GM23338 (cell line): ENCODE measurements around the gene CAMTA1. TPM values are rescaled to one million over a fixed set of nuclear protein-coding genes. Genes with fewer than 3 reads are reported as not detected.
A peak's percentile ranks its signal among the peaks of the same experiment; 100 is the strongest.

ENCODE experiments used
- ATAC-seq: fragments of 200-7000 bp; cut with Tn5 transposase; 3 replicates; pipeline ENCODE4 v1.9.1; 2020
- DNase-seq: peaks from one replicate; pipeline ENCODE4 v3.0.0-alpha.2; 2015; ENCODE audit warnings: low spot score
- H2AFZ ChIP-seq: fragments of 200-600 bp; sonication (generic); 2 replicates; pipeline ENCODE4 v1.8.0; 2016; ENCODE audit warnings: antibody characterized with exemption, mild to moderate bottlenecking, moderate library complexity
- H3F3A ChIP-seq: fragments of 200-600 bp; sonication (generic); replicated peaks from 2 replicates; pipeline ENCODE4 v1.8.0; 2017; ENCODE audit warnings: antibody characterized with exemption, mixed run types, low read depth
- H3K27ac ChIP-seq: fragments of 200-600 bp; sonication (generic); 2 replicates; pipeline ENCODE4 v1.6.1; 2016; ENCODE audit warnings: low read depth
- H3K27me3 ChIP-seq: fragments of 200-600 bp; sonication (generic); 2 replicates; pipeline ENCODE4 v1.8.0; 2016; ENCODE audit warnings: mild to moderate bottlenecking, mixed run types, moderate library complexity; ENCODE audit not compliant: insufficient read depth
- H3K36me3 ChIP-seq: fragments of 200-600 bp; sonication (generic); 2 replicates; pipeline ENCODE4 v1.8.0; 2016; ENCODE audit warnings: mild to moderate bottlenecking; ENCODE audit not compliant: insufficient read depth
- H3K4me1 ChIP-seq: fragments of 200-600 bp; sonication (generic); 2 replicates; pipeline ENCODE4 v1.8.0; 2016; ENCODE audit warnings: mild to moderate bottlenecking, moderate library complexity; ENCODE audit not compliant: insufficient read depth
- H3K4me2 ChIP-seq: fragments of 200-600 bp; sonication (generic); 2 replicates; pipeline ENCODE4 v1.7.1; 2017; ENCODE audit warnings: mixed run types
- H3K4me3 ChIP-seq: fragments of 200-600 bp; sonication (generic); 2 replicates; pipeline ENCODE4 v1.6.1; 2016; ENCODE audit warnings: mixed run types
- H3K79me2 ChIP-seq: fragments of 200-600 bp; sonication (generic); replicated peaks from 2 replicates; pipeline ENCODE4 v1.8.0; 2017; ENCODE audit warnings: mild to moderate bottlenecking; ENCODE audit not compliant: insufficient read depth
- H3K9me2 ChIP-seq: fragments of 200-600 bp; sonication (generic); 2 replicates; pipeline ENCODE4 v1.8.0; 2017; ENCODE audit not compliant: insufficient read depth
- H4K20me1 ChIP-seq: fragments of 200-600 bp; sonication (generic); replicated peaks from 2 replicates; pipeline ENCODE4 v1.8.0; 2017; ENCODE audit warnings: mild to moderate bottlenecking; ENCODE audit not compliant: insufficient read depth
- H3K27ac Mint-ChIP-seq: 2 replicates; pipeline ENCODE4 v1.8.0; 2020; ENCODE audit warnings: inconsistent platforms, mild to moderate bottlenecking, moderate library complexity, mixed read lengths
- H3K27me3 Mint-ChIP-seq: 3 replicates; pipeline ENCODE4 v1.8.0; 2022; ENCODE audit warnings: low read depth, mild to moderate bottlenecking, moderate library complexity, mixed read lengths, inconsistent platforms; ENCODE audit not compliant: insufficient read depth, poor library complexity
- H3K36me3 Mint-ChIP-seq: 3 replicates; pipeline ENCODE4 v1.8.0; 2021; ENCODE audit warnings: low read depth, mild to moderate bottlenecking, inconsistent platforms, moderate library complexity, mixed read lengths
- H3K4me1 Mint-ChIP-seq: 3 replicates; pipeline ENCODE4 v1.8.0; 2020; ENCODE audit warnings: mild to moderate bottlenecking, inconsistent platforms, mixed read lengths
- H3K4me3 Mint-ChIP-seq: 3 replicates; pipeline ENCODE4 v1.8.0; 2021; ENCODE audit warnings: moderate library complexity, mild to moderate bottlenecking, inconsistent platforms, mixed read lengths
- H3K9me3 Mint-ChIP-seq: 3 replicates; pipeline ENCODE4 v1.8.0; 2020; ENCODE audit warnings: moderate library complexity, mild to moderate bottlenecking, inconsistent platforms, mixed read lengths
- CREB1 ChIP-seq: fragments of 250-450 bp; sonication (Bioruptor Pico); IDR thresholded peaks from 2 replicates; pipeline ENCODE4 v1.5.0; 2020; ENCODE audit warnings: low read depth, mild to moderate bottlenecking, moderate library complexity
- EZH2phosphoT487 ChIP-seq: fragments of 200-600 bp; sonication (generic); IDR thresholded peaks from one replicate; pipeline ENCODE4 v1.8.1; 2018; ENCODE audit warnings: antibody characterized with exemption; ENCODE audit not compliant: unreplicated experiment
- POLR2AphosphoS5 ChIP-seq: IDR thresholded peaks from 2 replicates; pipeline ENCODE4 v1.6.1; 2016; ENCODE audit warnings: antibody characterized with exemption, low read depth
- STAT1 ChIP-seq: IDR thresholded peaks from one replicate; pipeline ENCODE4 v1.6.1; 2016; ENCODE audit warnings: antibody characterized with exemption; ENCODE audit not compliant: unreplicated experiment
- ZNF331 ChIP-seq: fragments of 250-450 bp; sonication (Bioruptor Pico); IDR thresholded peaks from 2 replicates; pipeline ENCODE4 v1.5.0; 2020; ENCODE audit warnings: low read depth, mild to moderate bottlenecking, moderate library complexity
- polyA plus RNA-seq: library from polyadenylated mRNA; unstranded; fragments of >200 nt; fragmentation: Nextera tagmentation; extraction: Ambion mirVana; gene quantifications from 2 replicates; pipeline ENCODE4 v1.2.1, GENCODE V29; 2016
- total RNA-seq: library from RNA; depleted of rRNA; stranded (reverse); fragments of >200 nt; shearing (Covaris generic); gene quantifications from 2 replicates; pipeline ENCODE4 v1.2.3, GENCODE V29; 2014
- TF ChIP-seq, protein P1 (sequence below), 2 experiments: fragments of 200-600 bp in 1 of 2; sonication (generic) in 1 of 2; conservative IDR thresholded peaks; 2 replicates each; pipeline versions ENCODE4 v1.5.1 to v1.6.1; 2016 to 2017; ENCODE audit warnings: antibody characterized with exemption in 2 of 2, low read depth in 2 of 2, mild to moderate bottlenecking in 2 of 2, moderate library complexity in 1 of 2
- TF ChIP-seq, protein P2 (sequence below): IDR thresholded peaks from one replicate; pipeline ENCODE4 v1.6.1; 2018; ENCODE audit warnings: antibody characterized with exemption; ENCODE audit not compliant: unreplicated experiment
- TF ChIP-seq, protein P3 (sequence below): IDR thresholded peaks from 2 replicates; pipeline ENCODE4 v1.6.1; 2016; ENCODE audit warnings: antibody characterized with exemption

Gene CAMTA1
- total and polyA plus RNA-seq, 2 experiments from 2014 or later: 115 to 519 TPM

DNA sequence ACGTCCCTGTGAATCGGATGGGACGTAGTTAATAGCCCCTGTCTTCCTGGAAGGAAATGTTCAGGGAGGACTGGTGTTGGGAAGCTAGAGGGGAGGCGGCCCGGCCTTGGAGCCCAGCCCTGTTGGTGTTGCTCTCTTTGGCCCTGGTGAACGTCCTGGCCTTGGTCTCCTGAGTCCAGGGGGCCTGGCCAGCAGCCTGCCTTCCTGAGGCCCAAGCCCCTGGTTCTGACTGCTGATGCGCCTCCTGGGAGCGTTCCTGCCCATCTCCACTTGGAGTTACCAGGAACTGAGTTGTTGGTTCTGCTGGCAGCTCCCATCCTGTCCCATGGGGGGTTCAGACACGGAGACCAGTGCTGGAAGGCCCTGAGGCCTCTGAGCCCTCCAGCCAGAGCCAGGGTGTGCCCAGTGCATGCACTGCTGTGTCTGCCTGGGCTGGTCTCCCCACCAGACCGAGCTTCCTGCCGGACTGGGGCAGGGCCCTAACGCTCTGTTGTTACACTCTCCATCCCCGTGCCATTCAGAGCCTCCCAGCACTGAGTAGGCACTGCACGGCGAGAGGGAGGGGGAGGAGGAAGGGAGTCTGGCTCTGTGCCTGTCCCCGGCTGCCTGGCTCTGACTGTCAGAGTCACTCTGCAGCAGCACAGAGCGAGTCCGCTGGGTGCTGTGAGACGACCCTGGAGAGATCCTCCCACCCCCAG, 603.4 kb downstream of the CAMTA1 start (continued):
- TF ChIP-seq, protein P1, sequence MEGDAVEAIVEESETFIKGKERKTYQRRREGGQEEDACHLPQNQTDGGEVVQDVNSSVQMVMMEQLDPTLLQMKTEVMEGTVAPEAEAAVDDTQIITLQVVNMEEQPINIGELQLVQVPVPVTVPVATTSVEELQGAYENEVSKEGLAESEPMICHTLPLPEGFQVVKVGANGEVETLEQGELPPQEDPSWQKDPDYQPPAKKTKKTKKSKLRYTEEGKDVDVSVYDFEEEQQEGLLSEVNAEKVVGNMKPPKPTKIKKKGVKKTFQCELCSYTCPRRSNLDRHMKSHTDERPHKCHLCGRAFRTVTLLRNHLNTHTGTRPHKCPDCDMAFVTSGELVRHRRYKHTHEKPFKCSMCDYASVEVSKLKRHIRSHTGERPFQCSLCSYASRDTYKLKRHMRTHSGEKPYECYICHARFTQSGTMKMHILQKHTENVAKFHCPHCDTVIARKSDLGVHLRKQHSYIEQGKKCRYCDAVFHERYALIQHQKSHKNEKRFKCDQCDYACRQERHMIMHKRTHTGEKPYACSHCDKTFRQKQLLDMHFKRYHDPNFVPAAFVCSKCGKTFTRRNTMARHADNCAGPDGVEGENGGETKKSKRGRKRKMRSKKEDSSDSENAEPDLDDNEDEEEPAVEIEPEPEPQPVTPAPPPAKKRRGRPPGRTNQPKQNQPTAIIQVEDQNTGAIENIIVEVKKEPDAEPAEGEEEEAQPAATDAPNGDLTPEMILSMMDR (conservative IDR thresholded peaks at IDR 0.05; ENCODE audit: low read depth in 2 of 2): no peak
- no peak for TF ChIP-seq EZH2phosphoT487
- no peak for TF ChIP-seq ZNF331 (CRISPR knock-in tag)
- TF ChIP-seq CREB1 (CRISPR knock-in tag): no peak
- no peak for TF ChIP-seq POLR2AphosphoS5
- TF ChIP-seq STAT1: no peak

DNA sequence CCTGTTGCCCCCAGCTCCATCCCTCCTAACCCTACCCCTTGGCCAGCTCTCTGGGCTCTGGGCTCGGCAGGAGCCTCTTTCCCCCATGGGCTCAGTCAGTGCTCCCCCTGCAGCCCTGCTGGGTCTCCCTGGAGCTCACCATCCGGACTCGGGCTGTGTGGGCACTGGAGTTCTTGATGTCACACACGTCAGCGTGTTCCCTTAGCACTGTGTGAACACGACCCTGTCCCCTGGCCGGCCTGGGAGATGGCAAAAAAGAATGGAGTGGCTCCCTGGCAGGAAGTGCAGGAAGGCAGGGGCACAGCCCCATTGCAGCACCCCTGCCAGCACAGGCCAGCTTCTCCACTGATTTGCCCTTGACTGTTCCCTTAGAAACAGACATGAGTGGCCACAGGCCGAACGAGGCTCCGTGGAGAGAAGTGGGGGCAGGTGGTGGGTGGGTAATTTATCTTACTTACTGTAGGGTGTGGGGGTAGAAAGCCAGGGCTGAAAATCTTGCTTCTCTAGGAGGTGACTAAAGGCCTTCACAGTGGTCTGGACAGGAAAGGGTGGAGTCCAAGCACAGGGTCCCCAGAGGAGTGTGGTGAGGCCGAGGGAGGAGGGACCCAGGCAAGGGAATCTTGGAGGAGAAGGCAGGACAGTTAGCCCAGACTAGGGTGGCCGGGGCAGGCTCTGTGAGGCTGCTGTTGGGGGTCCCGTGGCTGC, 604.1 kb downstream of the CAMTA1 start:
- Histone ChIP-seq H3K4me3 (no peak overlapping the region), H3K4me1 (no peaks in the 10 kb centered on the region), H3K27ac (no peak overlapping the region), H3K79me2 (no peaks in the 10 kb centered on the region), H3F3A (no peaks in the 10 kb centered on the region), H4K20me1 (no peaks in the 10 kb centered on the region), H3K4me2 (no peak overlapping the region), H3K27me3 (no peaks in the 10 kb centered on the region), H3K9me2 (no peaks in the 10 kb centered on the region), H2AFZ (no peak overlapping the region), H3K36me3 (no peaks in the 10 kb centered on the region)
- Mint-ChIP-seq H3K27ac (no peak overlapping the region), H3K4me1 (peaks cover 16% of the 10 kb centered on the region), H3K36me3 (0 out of 3 replicates have a peak, but pooled peaks cover under 1% of the 10 kb centered on the region), H3K27me3 (peaks cover 6% of the 10 kb centered on the region), H3K9me3 (peaks cover under 1% of the 10 kb centered on the region; the same call in 2 of the 3 replicates), H3K4me3 (no peak overlapping the region)
- no peak for DNase-seq
- peak; percentile 29; the same call in 2 of the 3 replicates for ATAC-seq
- TF ChIP-seq, protein P1 (conservative IDR thresholded peaks at IDR 0.05; ENCODE audit: low read depth in 2 of 2): no peak
- TF ChIP-seq CREB1 (CRISPR knock-in tag) (no peak), STAT1 (no peak)
- TF ChIP-seq, protein P2, sequence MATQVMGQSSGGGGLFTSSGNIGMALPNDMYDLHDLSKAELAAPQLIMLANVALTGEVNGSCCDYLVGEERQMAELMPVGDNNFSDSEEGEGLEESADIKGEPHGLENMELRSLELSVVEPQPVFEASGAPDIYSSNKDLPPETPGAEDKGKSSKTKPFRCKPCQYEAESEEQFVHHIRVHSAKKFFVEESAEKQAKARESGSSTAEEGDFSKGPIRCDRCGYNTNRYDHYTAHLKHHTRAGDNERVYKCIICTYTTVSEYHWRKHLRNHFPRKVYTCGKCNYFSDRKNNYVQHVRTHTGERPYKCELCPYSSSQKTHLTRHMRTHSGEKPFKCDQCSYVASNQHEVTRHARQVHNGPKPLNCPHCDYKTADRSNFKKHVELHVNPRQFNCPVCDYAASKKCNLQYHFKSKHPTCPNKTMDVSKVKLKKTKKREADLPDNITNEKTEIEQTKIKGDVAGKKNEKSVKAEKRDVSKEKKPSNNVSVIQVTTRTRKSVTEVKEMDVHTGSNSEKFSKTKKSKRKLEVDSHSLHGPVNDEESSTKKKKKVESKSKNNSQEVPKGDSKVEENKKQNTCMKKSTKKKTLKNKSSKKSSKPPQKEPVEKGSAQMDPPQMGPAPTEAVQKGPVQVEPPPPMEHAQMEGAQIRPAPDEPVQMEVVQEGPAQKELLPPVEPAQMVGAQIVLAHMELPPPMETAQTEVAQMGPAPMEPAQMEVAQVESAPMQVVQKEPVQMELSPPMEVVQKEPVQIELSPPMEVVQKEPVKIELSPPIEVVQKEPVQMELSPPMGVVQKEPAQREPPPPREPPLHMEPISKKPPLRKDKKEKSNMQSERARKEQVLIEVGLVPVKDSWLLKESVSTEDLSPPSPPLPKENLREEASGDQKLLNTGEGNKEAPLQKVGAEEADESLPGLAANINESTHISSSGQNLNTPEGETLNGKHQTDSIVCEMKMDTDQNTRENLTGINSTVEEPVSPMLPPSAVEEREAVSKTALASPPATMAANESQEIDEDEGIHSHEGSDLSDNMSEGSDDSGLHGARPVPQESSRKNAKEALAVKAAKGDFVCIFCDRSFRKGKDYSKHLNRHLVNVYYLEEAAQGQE: no peak
- TF ChIP-seq, protein P3, sequence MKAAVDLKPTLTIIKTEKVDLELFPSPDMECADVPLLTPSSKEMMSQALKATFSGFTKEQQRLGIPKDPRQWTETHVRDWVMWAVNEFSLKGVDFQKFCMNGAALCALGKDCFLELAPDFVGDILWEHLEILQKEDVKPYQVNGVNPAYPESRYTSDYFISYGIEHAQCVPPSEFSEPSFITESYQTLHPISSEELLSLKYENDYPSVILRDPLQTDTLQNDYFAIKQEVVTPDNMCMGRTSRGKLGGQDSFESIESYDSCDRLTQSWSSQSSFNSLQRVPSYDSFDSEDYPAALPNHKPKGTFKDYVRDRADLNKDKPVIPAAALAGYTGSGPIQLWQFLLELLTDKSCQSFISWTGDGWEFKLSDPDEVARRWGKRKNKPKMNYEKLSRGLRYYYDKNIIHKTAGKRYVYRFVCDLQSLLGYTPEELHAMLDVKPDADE: no peak
